ENCODE data around the gene KCNV2.

Gene KCNV2

DNA sequence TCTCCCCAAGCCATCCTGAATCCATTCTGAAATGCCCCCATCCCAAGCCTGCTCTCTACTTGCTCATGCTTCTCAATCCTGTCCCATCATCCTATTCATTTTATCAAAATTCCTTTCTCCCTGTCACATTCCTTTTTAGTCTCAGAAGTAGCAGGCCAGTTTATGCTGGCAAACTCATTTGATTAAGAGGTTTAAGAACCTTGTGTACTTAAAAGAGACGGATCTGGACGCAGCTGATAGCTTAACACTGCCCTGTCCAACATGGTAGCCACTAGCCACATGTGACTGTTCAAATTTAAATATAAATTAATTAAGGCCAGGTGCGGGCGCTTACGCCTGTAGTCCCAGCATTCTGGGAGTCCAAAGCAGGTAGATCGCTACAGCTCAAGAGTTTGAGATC lies 5.6 kb upstream of the KCNV2 start:
- Histone ChIP-seq H3K27ac (ENCODE audit: low read depth, low read length) (no peak overlapping the region), H3F3A (ENCODE audit: insufficient read depth) (no peaks in the 10 kb centered on the region), H3K9me3 (ENCODE audit: insufficient read depth, low read length) (no peaks in the 10 kb centered on the region), H3K9ac (ENCODE audit: low read length) (no peak overlapping the region), H4K20me1 (ENCODE audit: low read depth, low read length) (no peaks in the 10 kb centered on the region), H3K27me3 (ENCODE audit: low read length) (no peaks in the 10 kb centered on the region), H3K9me2 (replicated peaks; ENCODE audit: insufficient read depth, low read length) (no peaks in the 10 kb centered on the region), H3K36me3 (ENCODE audit: low read length) (no peaks in the 10 kb centered on the region; the same call in 1 of the 2 replicates), H3K79me2 (ENCODE audit: insufficient read depth, low read length) (no peaks in the 10 kb centered on the region), H2AFZ (ENCODE audit: low read depth, low read length, severe bottlenecking) (no peak overlapping the region), H3K4me2 (ENCODE audit: low read depth, low read length, poor library complexity, severe bottlenecking) (no peak overlapping the region), H3K4me3 (ENCODE audit: insufficient read depth, low read length, poor library complexity, severe bottlenecking) (no peak overlapping the region)
- TF ChIP-seq EZH2phosphoT487 (conservative IDR thresholded peaks at IDR 0.05; ENCODE audit: low read length): no peak

DNA sequence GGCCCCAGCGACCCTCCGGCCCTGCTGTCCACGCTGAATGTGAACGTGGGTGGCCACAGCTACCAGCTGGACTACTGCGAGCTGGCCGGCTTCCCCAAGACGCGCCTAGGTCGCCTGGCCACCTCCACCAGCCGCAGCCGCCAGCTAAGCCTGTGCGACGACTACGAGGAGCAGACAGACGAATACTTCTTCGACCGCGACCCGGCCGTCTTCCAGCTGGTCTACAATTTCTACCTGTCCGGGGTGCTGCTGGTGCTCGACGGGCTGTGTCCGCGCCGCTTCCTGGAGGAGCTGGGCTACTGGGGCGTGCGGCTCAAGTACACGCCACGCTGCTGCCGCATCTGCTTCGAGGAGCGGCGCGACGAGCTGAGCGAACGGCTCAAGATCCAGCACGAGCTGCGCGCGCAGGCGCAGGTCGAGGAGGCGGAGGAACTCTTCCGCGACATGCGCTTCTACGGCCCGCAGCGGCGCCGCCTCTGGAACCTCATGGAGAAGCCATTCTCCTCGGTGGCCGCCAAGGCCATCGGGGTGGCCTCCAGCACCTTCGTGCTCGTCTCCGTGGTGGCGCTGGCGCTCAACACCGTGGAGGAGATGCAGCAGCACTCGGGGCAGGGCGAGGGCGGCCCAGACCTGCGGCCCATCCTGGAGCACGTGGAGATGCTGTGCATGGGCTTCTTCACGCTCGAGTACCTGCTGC lies 839 bp downstream of the KCNV2 start:
- H3K4me3 ChIP-seq (ENCODE audit: insufficient read depth, low read length, poor library complexity, severe bottlenecking): no peak overlapping the region
- no peak overlapping the region for H3K27ac ChIP-seq (ENCODE audit: low read depth, low read length)
- no peak for TF ChIP-seq EZH2phosphoT487 (conservative IDR thresholded peaks at IDR 0.05; ENCODE audit: low read length)
- TF ChIP-seq, protein P1, sequence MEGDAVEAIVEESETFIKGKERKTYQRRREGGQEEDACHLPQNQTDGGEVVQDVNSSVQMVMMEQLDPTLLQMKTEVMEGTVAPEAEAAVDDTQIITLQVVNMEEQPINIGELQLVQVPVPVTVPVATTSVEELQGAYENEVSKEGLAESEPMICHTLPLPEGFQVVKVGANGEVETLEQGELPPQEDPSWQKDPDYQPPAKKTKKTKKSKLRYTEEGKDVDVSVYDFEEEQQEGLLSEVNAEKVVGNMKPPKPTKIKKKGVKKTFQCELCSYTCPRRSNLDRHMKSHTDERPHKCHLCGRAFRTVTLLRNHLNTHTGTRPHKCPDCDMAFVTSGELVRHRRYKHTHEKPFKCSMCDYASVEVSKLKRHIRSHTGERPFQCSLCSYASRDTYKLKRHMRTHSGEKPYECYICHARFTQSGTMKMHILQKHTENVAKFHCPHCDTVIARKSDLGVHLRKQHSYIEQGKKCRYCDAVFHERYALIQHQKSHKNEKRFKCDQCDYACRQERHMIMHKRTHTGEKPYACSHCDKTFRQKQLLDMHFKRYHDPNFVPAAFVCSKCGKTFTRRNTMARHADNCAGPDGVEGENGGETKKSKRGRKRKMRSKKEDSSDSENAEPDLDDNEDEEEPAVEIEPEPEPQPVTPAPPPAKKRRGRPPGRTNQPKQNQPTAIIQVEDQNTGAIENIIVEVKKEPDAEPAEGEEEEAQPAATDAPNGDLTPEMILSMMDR (IDR thresholded peaks at IDR 0.05; ENCODE audit: insufficient read depth, low read length, poor library complexity, severe bottlenecking): no peak
- no peak overlapping the region for H2AFZ ChIP-seq (ENCODE audit: low read depth, low read length, severe bottlenecking)
- no peaks in the 10 kb centered on the region for H4K20me1 ChIP-seq (ENCODE audit: low read depth, low read length)
- H3K9ac ChIP-seq (ENCODE audit: low read length): no peak overlapping the region
- H3K36me3 ChIP-seq (ENCODE audit: low read length): no peaks in the 10 kb centered on the region
- H3F3A ChIP-seq (ENCODE audit: insufficient read depth): no peaks in the 10 kb centered on the region
- no peaks in the 10 kb centered on the region for H3K79me2 ChIP-seq (ENCODE audit: insufficient read depth, low read length)
- no peaks in the 10 kb centered on the region for H3K9me3 ChIP-seq (ENCODE audit: insufficient read depth, low read length)
- no peak overlapping the region for H3K4me2 ChIP-seq (ENCODE audit: low read depth, low read length, poor library complexity, severe bottlenecking)
- H3K27me3 ChIP-seq (ENCODE audit: low read length): no peaks in the 10 kb centered on the region
- no peaks in the 10 kb centered on the region for H3K9me2 ChIP-seq (replicated peaks; ENCODE audit: insufficient read depth, low read length)

DNA sequence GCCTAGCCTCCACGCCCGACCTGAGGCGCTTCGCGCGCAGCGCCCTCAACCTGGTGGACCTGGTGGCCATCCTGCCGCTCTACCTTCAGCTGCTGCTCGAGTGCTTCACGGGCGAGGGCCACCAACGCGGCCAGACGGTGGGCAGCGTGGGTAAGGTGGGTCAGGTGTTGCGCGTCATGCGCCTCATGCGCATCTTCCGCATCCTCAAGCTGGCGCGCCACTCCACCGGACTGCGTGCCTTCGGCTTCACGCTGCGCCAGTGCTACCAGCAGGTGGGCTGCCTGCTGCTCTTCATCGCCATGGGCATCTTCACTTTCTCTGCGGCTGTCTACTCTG lies 1.4 kb downstream of the KCNV2 start:
- Histone ChIP-seq H3K27ac (ENCODE audit: low read depth, low read length) (no peak overlapping the region), H3K27me3 (ENCODE audit: low read length) (no peaks in the 10 kb centered on the region), H3F3A (ENCODE audit: insufficient read depth) (no peaks in the 10 kb centered on the region), H2AFZ (ENCODE audit: low read depth, low read length, severe bottlenecking) (no peak overlapping the region), H3K4me3 (ENCODE audit: insufficient read depth, low read length, poor library complexity, severe bottlenecking) (no peak overlapping the region), H3K9ac (ENCODE audit: low read length) (no peak overlapping the region), H3K9me2 (replicated peaks; ENCODE audit: insufficient read depth, low read length) (no peaks in the 10 kb centered on the region), H3K36me3 (ENCODE audit: low read length) (no peaks in the 10 kb centered on the region), H3K4me2 (ENCODE audit: low read depth, low read length, poor library complexity, severe bottlenecking) (no peak overlapping the region), H3K79me2 (ENCODE audit: insufficient read depth, low read length) (no peaks in the 10 kb centered on the region), H3K9me3 (ENCODE audit: insufficient read depth, low read length) (no peaks in the 10 kb centered on the region), H4K20me1 (ENCODE audit: low read depth, low read length) (no peaks in the 10 kb centered on the region)
- no peak for TF ChIP-seq EZH2phosphoT487 (conservative IDR thresholded peaks at IDR 0.05; ENCODE audit: low read length)
- TF ChIP-seq, protein P1 (IDR thresholded peaks at IDR 0.05; ENCODE audit: insufficient read depth, low read length, poor library complexity, severe bottlenecking): no peak

GRCh38 chr9:2720179-2720654 lies 2.9 kb downstream of the KCNV2 start:
- Histone ChIP-seq H4K20me1 (ENCODE audit: low read depth, low read length) (no peaks in the 10 kb centered on the region), H3K9me3 (ENCODE audit: insufficient read depth, low read length) (no peaks in the 10 kb centered on the region), H3K9ac (ENCODE audit: low read length) (no peak overlapping the region), H3K79me2 (ENCODE audit: insufficient read depth, low read length) (no peaks in the 10 kb centered on the region), H3K4me2 (ENCODE audit: low read depth, low read length, poor library complexity, severe bottlenecking) (no peak overlapping the region), H3K4me3 (ENCODE audit: insufficient read depth, low read length, poor library complexity, severe bottlenecking) (no peak overlapping the region), H3K27ac (ENCODE audit: low read depth, low read length) (no peak overlapping the region), H2AFZ (ENCODE audit: low read depth, low read length, severe bottlenecking) (no peak overlapping the region), H3K36me3 (ENCODE audit: low read length) (no peaks in the 10 kb centered on the region), H3K27me3 (ENCODE audit: low read length) (no peaks in the 10 kb centered on the region), H3F3A (ENCODE audit: insufficient read depth) (no peaks in the 10 kb centered on the region), H3K9me2 (replicated peaks; ENCODE audit: insufficient read depth, low read length) (no peaks in the 10 kb centered on the region)
- TF ChIP-seq, protein P1 (IDR thresholded peaks at IDR 0.05; ENCODE audit: insufficient read depth, low read length, poor library complexity, severe bottlenecking): no peak
- TF ChIP-seq EZH2phosphoT487 (conservative IDR thresholded peaks at IDR 0.05; ENCODE audit: low read length): no peak

Measured in SU-DHL-6 (cell line).